IPS DF 19.7 (cell line): Measurements from ENCODE around the gene PPP1R15A.
A peak's percentile ranks its signal among the peaks of the same experiment; 100 is the strongest.
"Not testable (repeated sequence)": the region's sequence is repeated elsewhere in the genome, so short reads cannot be mapped to it uniquely, and the experiment has no call there.

Source experiments
- DNase-seq: peaks from one replicate; pipeline ENCODE4 v3.0.0-alpha.2; 2013; ENCODE audit warnings: low read depth, low spot score

The PPP1R15A gene

GRCh38 chr19:48872182-48872883, at the start of gene PPP1R15A:
PPP1R15A (plus strand) TSS chr19:48872421; CDS start chr19:48873234, 813 bp downstream.
- peak; percentile 86 for DNase-seq

DNA sequence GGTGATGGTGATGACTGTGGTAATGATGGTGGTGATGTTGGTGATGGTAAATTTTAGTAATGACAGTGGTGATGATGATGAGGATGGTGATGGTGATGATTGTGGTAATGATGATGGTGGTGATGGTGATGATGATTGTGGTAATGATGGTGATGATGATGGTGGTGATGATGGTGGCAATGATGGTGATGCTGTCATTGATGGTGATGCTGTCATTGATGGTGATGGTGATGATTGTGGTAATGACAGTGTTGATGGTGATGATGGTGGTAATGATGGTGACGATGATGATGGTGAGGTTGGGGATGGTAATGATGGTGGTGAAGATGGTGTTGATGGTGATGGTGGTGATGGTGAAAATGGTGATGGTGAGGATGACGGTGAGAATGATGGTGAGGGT, 49.7 kb upstream of the PPP1R15A start:
- DNase-seq, result no peak

DNA sequence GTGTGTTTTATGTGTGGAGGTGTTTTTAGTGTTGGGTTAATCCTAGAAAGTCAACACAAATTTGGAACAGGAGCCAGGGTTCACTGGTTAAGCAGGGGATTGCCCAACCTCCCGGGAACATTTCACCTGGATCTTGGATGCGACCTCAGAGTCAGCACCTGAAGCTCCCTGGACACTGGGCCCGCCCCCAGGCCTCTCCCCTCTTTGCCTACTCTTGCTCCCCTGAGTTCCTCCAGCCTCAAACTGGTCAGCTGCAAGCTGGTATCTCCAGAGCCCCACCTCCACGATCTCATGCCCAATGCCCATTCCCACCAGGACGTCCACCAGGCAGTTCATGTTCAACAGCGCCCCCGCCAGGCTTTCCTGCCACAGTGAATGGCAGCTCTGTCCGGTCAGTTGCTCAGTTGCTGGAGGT, 45.6 kb upstream of the PPP1R15A start:
- no peak for DNase-seq

- no peak for DNase-seq
These were observed 42.1 kb upstream of the PPP1R15A start for GRCh38 chr19:48830088-48830487.

DNA sequence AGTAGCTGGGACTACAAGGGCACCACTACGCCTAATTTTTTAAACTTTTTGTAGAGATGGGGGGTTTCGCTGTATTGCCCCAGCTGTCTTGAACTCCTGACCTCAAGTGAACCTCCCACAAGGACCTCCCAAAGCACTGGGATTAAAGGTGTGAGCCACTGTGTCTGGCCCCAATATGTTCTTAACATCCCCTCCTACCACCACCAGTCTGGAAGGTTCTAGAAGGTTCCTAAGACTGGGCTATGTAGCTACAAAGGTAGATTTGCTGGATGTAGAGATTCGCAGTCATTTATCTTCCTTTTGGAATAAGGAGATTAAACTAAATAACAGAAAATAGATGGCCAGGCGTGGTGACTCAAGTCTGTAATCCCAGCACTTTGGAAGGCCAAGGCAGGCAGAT, 41.3 kb upstream of the PPP1R15A start:
- no peak for DNase-seq

GRCh38 chr19:48833049-48833448, 39.2 kb upstream of the PPP1R15A start:
- no peak for DNase-seq

DNA sequence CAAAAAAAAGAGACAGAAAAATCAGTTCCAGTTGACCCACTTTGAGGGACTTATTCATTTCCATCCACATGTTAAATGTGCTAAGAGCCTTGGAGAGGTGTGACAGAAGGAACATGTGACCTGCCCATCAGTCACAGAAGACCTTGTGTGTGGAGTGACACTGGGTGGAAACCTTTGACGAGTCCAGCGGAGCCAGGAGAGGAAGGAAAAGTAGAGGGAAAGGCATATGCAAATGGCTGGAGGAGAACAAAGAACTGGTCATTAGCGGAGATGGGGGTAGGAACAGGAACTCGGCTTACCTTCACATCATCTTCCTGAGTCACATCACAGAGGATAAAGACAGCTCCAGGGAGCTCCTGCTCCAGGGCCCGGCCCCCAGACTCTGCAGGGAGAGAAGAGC, 38.2 kb upstream of the PPP1R15A start:
- DNase-seq, result no peak

GRCh38 chr19:48835734-48836088, 36.5 kb upstream of the PPP1R15A start:
- no peak for DNase-seq

- DNase-seq, result no peak
These were observed 35.9 kb upstream of the PPP1R15A start, which contains the start of gene HSD17B14 for GRCh38 chr19:48836089-48837017. HSD17B14 (minus strand) TSS chr19:48836491; CDS start chr19:48836411, 80 bp downstream.

DNA sequence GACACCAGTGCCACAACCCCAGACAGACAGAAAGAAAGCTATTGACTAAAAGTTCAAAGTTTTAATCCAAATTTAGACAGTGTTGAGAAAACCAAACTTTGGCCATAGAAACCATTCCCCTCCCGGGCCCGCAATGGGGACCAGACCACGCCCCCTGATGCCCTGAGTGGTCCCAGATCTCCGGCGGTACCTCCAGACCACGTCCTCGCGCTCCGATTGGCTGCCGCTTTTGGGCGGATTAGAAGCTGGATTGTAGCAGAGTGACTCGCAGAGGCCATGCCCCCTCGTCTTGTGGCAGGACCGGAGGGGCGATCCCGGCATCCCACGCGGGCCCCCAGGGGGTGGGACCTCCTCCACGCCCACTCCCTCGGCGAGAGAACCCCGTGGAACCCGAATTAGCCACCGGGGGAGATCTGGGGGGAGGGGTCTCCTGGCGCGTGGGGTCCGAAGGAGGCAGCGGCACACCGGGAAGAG, 35.1 kb upstream of the PPP1R15A start:
- peak; percentile 92 for DNase-seq

DNA sequence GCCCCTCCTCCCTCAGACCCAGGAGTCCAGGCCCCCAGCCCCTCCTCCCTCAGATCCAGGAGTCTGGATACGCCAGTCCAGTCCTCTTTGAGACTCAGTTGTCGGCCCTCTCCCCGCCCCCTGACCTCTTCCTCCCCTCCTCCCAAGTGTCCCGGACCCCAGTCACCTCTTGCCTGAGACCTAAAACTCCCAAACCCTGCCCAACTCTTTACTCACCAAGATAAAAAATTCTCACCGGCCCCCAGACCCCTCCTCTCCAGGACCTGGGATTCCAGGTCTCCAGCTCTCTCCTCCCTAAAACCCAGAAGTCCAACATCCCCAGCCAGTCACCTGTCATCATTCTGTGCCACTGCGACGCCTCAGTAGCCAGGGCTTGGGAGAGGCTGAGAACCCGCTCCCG, 34.5 kb upstream of the PPP1R15A start:
- no peak for DNase-seq

GRCh38 chr19:48841047-48841446, 31.2 kb upstream of the PPP1R15A start:
- DNase-seq, result no peak

DNA sequence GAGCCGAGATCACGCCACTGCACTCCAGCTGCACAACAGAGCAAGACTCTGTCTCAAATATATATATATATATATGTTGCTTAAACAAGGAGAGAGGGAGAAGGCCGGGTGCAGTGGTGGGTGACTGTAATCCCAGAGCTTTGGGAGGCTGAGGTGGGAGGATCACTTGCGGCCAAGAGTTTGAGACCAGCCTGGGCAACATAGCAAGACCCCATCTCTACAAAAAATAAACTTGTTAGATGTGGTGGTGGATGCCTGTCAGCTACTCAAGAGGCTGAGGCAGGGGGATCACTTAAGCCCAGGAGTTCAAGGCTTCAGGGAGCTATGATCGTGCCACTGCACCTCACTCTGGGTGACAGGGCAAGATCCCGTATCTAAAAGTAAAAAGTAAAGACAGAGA, 30.6 kb upstream of the PPP1R15A start:
- DNase-seq, result no peak

- DNase-seq, result no peak
These were observed 29.4 kb upstream of the PPP1R15A start for GRCh38 chr19:48842789-48843162.

DNA sequence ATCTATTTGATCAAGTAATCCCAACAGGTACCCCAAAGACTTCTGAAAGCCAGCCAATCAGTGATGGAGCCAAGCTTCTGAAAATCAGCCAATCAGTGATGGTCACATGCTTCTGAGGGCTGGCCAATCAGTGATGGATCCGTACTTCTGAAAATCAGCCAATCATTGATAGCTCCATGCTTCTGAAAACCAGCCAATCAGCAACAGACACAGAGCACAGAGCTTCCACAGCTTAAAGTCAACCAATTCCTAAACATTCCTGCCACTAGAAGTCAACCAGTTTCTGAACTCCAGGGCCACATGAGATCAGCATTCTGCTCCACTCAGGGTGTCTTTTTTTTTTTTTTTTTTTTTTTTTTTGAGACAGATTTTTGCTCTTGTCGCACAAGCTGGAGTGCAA, 27.7 kb upstream of the PPP1R15A start:
- DNase-seq, result no peak

- DNase-seq, result no peak
These were observed 26.8 kb upstream of the PPP1R15A start for GRCh38 chr19:48845384-48845783.

GRCh38 chr19:48846659-48847058, 25.6 kb upstream of the PPP1R15A start:
- DNase-seq, result not testable (repeated sequence)

- no peak for DNase-seq
These were observed 19.9 kb upstream of the PPP1R15A start for GRCh38 chr19:48852292-48852691.

DNA sequence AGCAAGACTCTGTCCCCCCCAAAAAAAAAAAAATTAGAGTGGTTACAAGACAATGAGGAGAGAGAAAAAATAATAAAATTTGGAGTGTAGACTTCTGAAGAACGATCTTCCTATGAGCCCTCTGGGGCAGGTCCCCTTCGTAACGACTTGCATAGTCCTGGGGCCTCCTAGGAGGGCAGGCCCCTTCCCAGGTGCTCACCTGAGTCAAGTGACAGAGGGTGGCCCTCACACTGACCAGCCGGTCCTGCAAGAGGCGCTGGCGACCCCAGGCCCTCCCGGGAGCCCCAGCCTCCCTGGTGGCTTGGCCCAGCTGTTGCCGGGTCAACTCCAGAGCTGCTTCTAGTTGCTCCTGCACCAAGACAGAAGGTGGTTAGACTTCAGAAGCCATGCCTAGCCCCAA, 18.7 kb upstream of the PPP1R15A start:
- DNase-seq, result no peak

DNA sequence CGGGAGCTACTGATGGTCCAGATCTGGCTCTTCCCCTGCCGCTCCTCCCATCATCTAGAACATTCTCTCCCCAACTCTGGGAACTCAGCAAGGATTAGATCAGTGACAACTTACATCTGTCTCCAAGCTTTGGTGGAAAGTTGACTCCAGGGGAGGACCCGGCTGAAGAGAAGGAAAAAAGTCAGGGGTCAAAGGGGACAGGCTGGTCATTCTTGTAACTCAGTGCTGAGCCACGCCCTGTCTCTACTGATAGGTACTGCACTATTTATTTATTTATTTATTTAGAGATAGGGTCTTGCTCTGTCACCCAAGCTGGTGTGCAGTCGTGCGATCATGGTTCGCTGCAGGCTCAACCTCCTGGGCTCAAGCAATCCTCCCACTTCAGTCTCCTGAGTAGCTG, 18.1 kb upstream of the PPP1R15A start:
- no peak for DNase-seq

- DNase-seq, result no peak
These were observed 15.3 kb upstream of the PPP1R15A start for GRCh38 chr19:48856921-48857320.

DNA sequence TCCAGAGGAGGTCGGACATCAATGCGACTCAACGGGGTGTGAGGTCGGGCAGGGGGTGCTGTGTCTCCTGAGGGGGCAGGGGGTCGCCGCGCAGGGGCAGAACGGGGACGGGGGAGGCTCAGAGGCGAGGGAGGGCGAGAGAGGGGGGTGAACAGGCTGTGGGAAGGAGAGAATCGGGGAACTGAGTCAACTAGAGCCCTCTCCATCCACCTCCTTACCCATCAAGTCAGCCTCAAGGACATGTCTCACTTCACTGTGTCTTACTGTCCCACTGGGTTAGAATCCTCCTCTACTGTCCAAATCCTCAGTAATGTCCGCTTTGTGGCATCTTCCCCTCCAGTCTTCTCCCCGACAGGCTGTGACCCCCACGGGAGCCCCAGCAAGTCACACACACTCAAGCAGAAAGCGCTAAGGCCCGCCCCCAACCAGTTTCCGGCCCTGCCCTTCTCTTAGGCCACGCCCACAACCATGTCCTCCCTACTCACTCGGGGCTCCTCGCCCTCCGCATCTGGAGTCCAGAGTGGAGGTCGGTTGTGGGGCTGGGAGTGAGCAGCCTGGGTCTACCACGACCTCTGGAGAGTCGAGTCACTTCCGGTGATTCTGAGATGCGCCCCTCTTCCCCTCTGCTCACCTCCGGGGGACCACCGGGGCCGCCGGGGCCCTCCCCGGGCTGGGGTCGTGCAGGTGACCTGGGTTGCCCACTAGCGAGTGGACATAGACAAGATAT, 13.1 kb upstream of the PPP1R15A start:
- no peak for DNase-seq
